Mesendoderm (in vitro differentiated cells): ENCODE results near the gene CC2D2A. TPM values are rescaled to one million over a fixed set of nuclear protein-coding genes. Genes with fewer than 3 reads are reported as not detected.

Experiments used
- DNase-seq: peaks from one replicate; pipeline ENCODE4 v3.0.0; 2013
- H2AK5ac ChIP-seq: 2 replicates; pipeline ENCODE4 v1.6.1; 2013; ENCODE audit warnings: low read length, inconsistent platforms
- H2BK120ac ChIP-seq: 2 replicates; pipeline ENCODE4 v1.6.1; 2013; ENCODE audit warnings: low read depth, mild to moderate bottlenecking, low read length, moderate library complexity, mixed read lengths
- H2BK15ac ChIP-seq: replicated peaks from 2 replicates; pipeline ENCODE4 v1.6.1; 2013; ENCODE audit warnings: low read depth, mild to moderate bottlenecking, moderate library complexity
- H2BK5ac ChIP-seq: 2 replicates; pipeline ENCODE4 v1.6.1; 2013; ENCODE audit warnings: low read length, inconsistent platforms
- H3K18ac ChIP-seq: 2 replicates; pipeline ENCODE4 v1.6.1; 2013; ENCODE audit warnings: mild to moderate bottlenecking, low read length, mixed read lengths
- H3K23ac ChIP-seq: one replicate; pipeline ENCODE4 v1.6.1; 2013; ENCODE audit warnings: low read length
- H3K27ac ChIP-seq: 2 replicates; pipeline ENCODE4 v1.5.1; 2013; ENCODE audit warnings: low read depth, mild to moderate bottlenecking, inconsistent platforms, low read length, moderate library complexity
- H3K27me3 ChIP-seq: 2 replicates; pipeline ENCODE4 v1.6.1; 2013; ENCODE audit warnings: low read length, control low read depth, mild to moderate bottlenecking, inconsistent platforms; ENCODE audit not compliant: insufficient read depth, poor library complexity
- H3K36me3 ChIP-seq: 2 replicates; pipeline ENCODE4 v1.6.1; 2013; ENCODE audit warnings: low read length, inconsistent platforms; ENCODE audit not compliant: control insufficient read depth, insufficient read depth
- H3K4ac ChIP-seq: one replicate; pipeline ENCODE4 v1.6.1; 2013; ENCODE audit warnings: low read depth, mild to moderate bottlenecking, low read length, moderate library complexity
- H3K4me1 ChIP-seq: 2 replicates; pipeline ENCODE4 v1.6.1; 2013; ENCODE audit warnings: low read depth, low read length, inconsistent platforms; ENCODE audit not compliant: control insufficient read depth
- H3K4me2 ChIP-seq: 2 replicates; pipeline ENCODE4 v1.6.1; 2013; ENCODE audit warnings: low read length
- H3K4me3 ChIP-seq: 2 replicates; pipeline ENCODE4 v1.5.1; 2013; ENCODE audit warnings: mild to moderate bottlenecking, low read length
- H3K56ac ChIP-seq: one replicate; pipeline ENCODE4 v1.6.1; 2013; ENCODE audit warnings: low read length
- H3K79me1 ChIP-seq: 2 replicates; pipeline ENCODE4 v1.6.1; 2013; ENCODE audit warnings: low read length, inconsistent platforms
- H3K79me2 ChIP-seq: 2 replicates; pipeline ENCODE4 v1.6.1; 2013; ENCODE audit warnings: mild to moderate bottlenecking, low read length; ENCODE audit not compliant: control insufficient read depth, insufficient read depth
- H3K9ac ChIP-seq: 2 replicates; pipeline ENCODE4 v1.6.1; 2013; ENCODE audit warnings: low read length, inconsistent platforms
- H4K5ac ChIP-seq: one replicate; pipeline ENCODE4 v1.6.1; 2013; ENCODE audit warnings: low read length
- H4K8ac ChIP-seq: one replicate; pipeline ENCODE4 v1.6.1; 2013; ENCODE audit warnings: low read depth, mild to moderate bottlenecking, control low read depth, low read length, moderate library complexity
- WGBS: extraction: QIAGEN DNeasy Blood & Tissue Kit; methylation state at CpG from one replicate; pipeline ENCODE4 v1.1.7; 2013; ENCODE audit warnings: low lambda C conversion rate, missing lambda C conversion rate; ENCODE audit not compliant: insufficient coverage; ENCODE audit errors: extremely low coverage; 5-methylcytosine and 5-hydroxymethylcytosine counted together
- small RNA-seq: library from polyadenylated mRNA; stranded (forward); fragments of <200 nt; extraction: miRNeasy Mini kit (QIAGEN cat#:217004); gene quantifications from one replicate; pipeline ENCODE3, GENCODE V24; 2013; ENCODE audit not compliant: insufficient read depth

The CC2D2A gene

GRCh38 chr4:15638418-15638817, 168.7 kb downstream of the CC2D2A start:
- Histone ChIP-seq H2AK5ac (no peak overlapping the region), H2BK5ac (no peak overlapping the region), H3K4me3 (no peak overlapping the region), H3K36me3 (no peaks in the 10 kb centered on the region), H3K27ac (no peak overlapping the region), H4K5ac (no peak overlapping the region), H3K79me1 (no peaks in the 10 kb centered on the region), H3K56ac (no peak overlapping the region), H3K18ac (no peak overlapping the region), H3K79me2 (no peaks in the 10 kb centered on the region), H3K23ac (no peak overlapping the region), H2BK15ac (no peak overlapping the region), H4K8ac (no peak overlapping the region), H3K4ac (no peak overlapping the region), H3K4me2 (no peak overlapping the region), H2BK120ac (no peak overlapping the region), H3K9ac (no peak overlapping the region), H3K27me3 (no peaks in the 10 kb centered on the region), H3K4me1 (no peaks in the 10 kb centered on the region)
- WGBS: no CpG with 5 or more reads among the region's 6 CpGs
- no peak for DNase-seq

- no peaks in the 10 kb centered on the region for H3K27me3 ChIP-seq
- H3K4me3 ChIP-seq: no peak overlapping the region
- no peaks in the 10 kb centered on the region for H3K36me3 ChIP-seq
- H2BK120ac ChIP-seq: no peak overlapping the region
- peaks cover 31% of the 10 kb centered on the region for H3K79me2 ChIP-seq
- H3K9ac ChIP-seq: no peak overlapping the region
- no peak overlapping the region for H2AK5ac ChIP-seq
- no peak overlapping the region for H4K8ac ChIP-seq
- H3K4me1 ChIP-seq: peaks cover 3% of the 10 kb centered on the region
- H2BK5ac ChIP-seq: no peak overlapping the region
- H3K4ac ChIP-seq: no peak overlapping the region
- H3K18ac ChIP-seq: no peak overlapping the region
- peaks cover 4% of the 10 kb centered on the region for H3K79me1 ChIP-seq
- no peak overlapping the region for H4K5ac ChIP-seq
- no peak for DNase-seq
- H3K23ac ChIP-seq: no peak overlapping the region
- H3K4me2 ChIP-seq: no peak overlapping the region
- H2BK15ac ChIP-seq: no peak overlapping the region
- no peak overlapping the region for H3K27ac ChIP-seq
- no peak overlapping the region for H3K56ac ChIP-seq
- WGBS: no CpG with 5 or more reads among the region's 2 CpGs
These were observed 178.9 kb downstream of the CC2D2A start for GRCh38 chr4:15648600-15648999.

GRCh38 chr4:15649914-15650545, 180.3 kb downstream of the CC2D2A start:
- Histone ChIP-seq H2BK15ac (no peak overlapping the region), H4K8ac (no peak overlapping the region), H3K4me3 (no peak overlapping the region), H4K5ac (no peak overlapping the region), H2AK5ac (no peak overlapping the region), H3K56ac (no peak overlapping the region), H3K4ac (no peak overlapping the region), H3K18ac (no peak overlapping the region), H2BK5ac (no peak overlapping the region), H3K27ac (no peak overlapping the region), H3K79me1 (peaks cover 2% of the 10 kb centered on the region), H3K23ac (no peak overlapping the region), H2BK120ac (no peak overlapping the region), H3K4me2 (no peak overlapping the region), H3K9ac (no peak overlapping the region), H3K36me3 (no peaks in the 10 kb centered on the region), H3K27me3 (no peaks in the 10 kb centered on the region), H3K4me1 (peaks cover 3% of the 10 kb centered on the region), H3K79me2 (peaks cover 35% of the 10 kb centered on the region)
- peak; percentile 92 for DNase-seq
- WGBS: no CpG with 5 or more reads among the region's 5 CpGs

Small RNA genes within 50 kb of the gene (small RNA-seq; reads per million reads assigned to genes)
- not detected for gene AC007016.1
